Esophagus squamous epithelium (tissue), 5 donors: ENCODE data around the gene PACS2. TPM values are rescaled to one million over a fixed set of nuclear protein-coding genes. Genes with fewer than 3 reads are reported as not detected.

ENCODE experiments used
- DNase-seq: peaks from one replicate; lab custom pipeline; 2025; lab: John Stamatoyannopoulos, UW
- H3K27ac ChIP-seq, 4 donors: fragments of 200-600 bp; sonication (generic); one replicate each; pipeline ENCODE4 v1.5.1; 2016 to 2019; ENCODE audit warnings: mild to moderate bottlenecking in 1 of 4
- H3K27me3 ChIP-seq, 4 donors: fragments of 200-600 bp; sonication (generic); 1 replicate in 3 of 4; 2 replicates in 1 of 4; pipeline versions ENCODE4 v1.5.1 to v1.6.0; 2017 to 2021; ENCODE audit warnings: antibody characterized with exemption in 1 of 4
- H3K36me3 ChIP-seq, 3 donors: fragments of 200-600 bp; sonication (generic); one replicate each; pipeline ENCODE4 v1.5.1; 2016 to 2019
- H3K4me1 ChIP-seq, 3 donors: fragments of 200-600 bp; sonication (generic); one replicate each; pipeline ENCODE4 v1.5.1; 2017 to 2019
- H3K4me3 ChIP-seq, 4 donors: fragments of 200-600 bp; sonication (generic); 1 replicate in 3 of 4; 2 replicates in 1 of 4; pipeline ENCODE4 v1.5.1; 2016 to 2019; ENCODE audit warnings: mild to moderate bottlenecking in 2 of 4, moderate library complexity in 1 of 4
- H3K9me3 ChIP-seq, 3 donors: fragments of 200-600 bp; sonication (generic); one replicate each; pipeline ENCODE4 v1.5.1; 2016 to 2019
- CTCF ChIP-seq, 6 experiments: fragments of 450-650 bp in 4 of 6; fragments of 200-600 bp in 2 of 6; sonication (generic) in 2 of 6; IDR thresholded peaks; one replicate each; pipeline ENCODE4 v1.5.1; 2016 to 2019; ENCODE audit warnings: antibody characterized with exemption in 6 of 6, mild to moderate bottlenecking in 4 of 6, moderate library complexity in 4 of 6
- POLR2A ChIP-seq, 4 donors: fragments of 450-650 bp; IDR thresholded peaks; one replicate each; pipeline ENCODE4 v1.6.1; 2017; ENCODE audit warnings: antibody characterized with exemption in 4 of 4, mild to moderate bottlenecking in 4 of 4, moderate library complexity in 3 of 4
- WGBS, 2 donors: methylation state at CpG; one replicate each; pipeline ENCODE4 v1.1.5; 2018; 5-methylcytosine and 5-hydroxymethylcytosine counted together
- intact Hi-C: fragments of 100-400 bp; cut with DNase I; formaldehyde crosslinking; loops from one replicate; pipeline ENCODE4 v1.15.0; 2022
- total RNA-seq, 4 donors: library from RNA; depleted of rRNA; stranded (reverse); fragments of >200 nt; gene quantifications; one replicate each; pipeline ENCODE4 v1.1.0, GENCODE V29; 2016
- donor health status: DM: yes; HTN: yes; CAD: no.

The PACS2 gene
- total RNA-seq, 4 donors from 2014 or later = 20.2 to 42.3 (median 30.9) TPM

- Histone ChIP-seq H3K27ac (no peak overlapping the region), H3K27me3 (no peaks in the 10 kb centered on the region), H3K4me1 (peaks cover 0 to 18% (median 4%) of the 10 kb centered on the region in 3 donors), H3K4me3 (no peak overlapping the region), H3K36me3 (peaks cover 0 to 38% (median 8%) of the 10 kb centered on the region in 3 donors), H3K9me3 (no peaks in the 10 kb centered on the region)
- intact Hi-C loops = loop anchor here (5.0 kb wide), 1 partner anchor 161 kb away; the partner anchor contains the start of gene TMEM121
- TF ChIP-seq POLR2A (IDR thresholded peaks at IDR 0.05) (no peak), CTCF (IDR thresholded peaks at IDR 0.05) (no peak)
- DNase-seq = no peak
- WGBS, 2 donors = 92 to 93% methylated on average over 16 to 21 of the region's 23 CpGs
Measured at GRCh38 chr14:105366386-105367074, 52.0 kb downstream of the PACS2 start.

- TF ChIP-seq POLR2A (IDR thresholded peaks at IDR 0.05) = no peak
- no peak for TF ChIP-seq CTCF (IDR thresholded peaks at IDR 0.05)
- Histone ChIP-seq H3K27me3 (no peaks in the 10 kb centered on the region), H3K4me3 (no peak overlapping the region), H3K9me3 (no peaks in the 10 kb centered on the region), H3K4me1 (peaks cover 0 to 18% (median 4%) of the 10 kb centered on the region in 3 donors), H3K36me3 (peaks cover 0 to 44% (median 8%) of the 10 kb centered on the region in 3 donors), H3K27ac (no peak overlapping the region)
- DNase-seq = no peak
- 90 to 100% methylated on average over 1 to 12 of the region's 34 CpGs for WGBS, 2 donors
- intact Hi-C loops = loop anchor here (5.0 kb wide), 1 partner anchor 160 kb away; the partner anchor contains the start of gene TMEM121
Measured at GRCh38 chr14:105367116-105368031, 52.8 kb downstream of the PACS2 start.

GRCh38 chr14:105368032-105368417, 53.5 kb downstream of the PACS2 start:
- no peaks in the 10 kb centered on the region for H3K27me3 ChIP-seq
- H3K4me1 ChIP-seq = peaks cover 0 to 18% (median 4%) of the 10 kb centered on the region in 3 donors
- 100% methylated on average over 2 to 10 of the region's 20 CpGs for WGBS, 2 donors
- no peak overlapping the region for H3K27ac ChIP-seq
- H3K36me3 ChIP-seq = peaks cover 0 to 44% (median 8%) of the 10 kb centered on the region in 3 donors
- no peaks in the 10 kb centered on the region for H3K9me3 ChIP-seq
- TF ChIP-seq CTCF (IDR thresholded peaks at IDR 0.05) = no peak
- TF ChIP-seq POLR2A (IDR thresholded peaks at IDR 0.05) = no peak
- intact Hi-C loops = loop anchor here (5.0 kb wide), 1 partner anchor 159 kb away; the partner anchor contains the start of gene TMEM121
- H3K4me3 ChIP-seq = no peak overlapping the region
- no peak for DNase-seq

- no peak for TF ChIP-seq POLR2A (IDR thresholded peaks at IDR 0.05)
- no peak for TF ChIP-seq CTCF (IDR thresholded peaks at IDR 0.05)
- no peak for DNase-seq
- no peak overlapping the region for H3K4me3 ChIP-seq
- no peaks in the 10 kb centered on the region for H3K27me3 ChIP-seq
- H3K27ac ChIP-seq = no peak overlapping the region
- intact Hi-C loops = loop anchor here (5.0 kb wide), 1 partner anchor 159 kb away; the partner anchor contains the start of gene TMEM121
- H3K36me3 ChIP-seq = peaks cover 0 to 44% (median 8%) of the 10 kb centered on the region in 3 donors
- H3K9me3 ChIP-seq = no peaks in the 10 kb centered on the region
- H3K4me1 ChIP-seq = peaks cover 0 to 18% (median 4%) of the 10 kb centered on the region in 3 donors
- whole genome bisulfite sequencing, 2 donors = 90 to 95% methylated on average over 14 to 17 of the region's 20 CpGs
Measured at GRCh38 chr14:105368426-105368825, 53.9 kb downstream of the PACS2 start.
